HCT116 (cell line): ENCODE data around the gene GPR173. TPM values are rescaled to one million over a fixed set of nuclear protein-coding genes. Genes with fewer than 3 reads are reported as not detected.

Experiments
- ATAC-seq: fragments of 200-7000 bp; cut with Tn5 transposase; 2 replicates; pipeline ENCODE4 v1.9.1; 2020; ENCODE audit warnings: mild to moderate bottlenecking, moderate library complexity
- BruUV-seq: library from RNA; stranded (reverse); fragments of 400-500 nt; replicated peaks from 2 replicates; lab custom pipeline; 2021; lab: Mats Ljungman, UMichigan
- CTCF ChIA-PET: fragments of 300-600 bp; sonication (Branson Sonifier 250); formaldehyde crosslinking; loops from one replicate; lab custom pipeline; 2021; ENCODE audit warnings: antibody characterized with exemption; lab: Charles Lee
- POLR2A ChIA-PET: fragments of 300-600, 350-600 bp; sonication (Branson Sonifier 250); formaldehyde crosslinking; loops from one replicate; lab custom pipeline; 2021; ENCODE audit warnings: antibody characterized with exemption; lab: Charles Lee
- RAD21 ChIA-PET, 2 experiments: fragments of 300-600 bp; sonication (Branson Sonifier 250); formaldehyde crosslinking; loops; one replicate each; lab custom pipeline; 2023; ENCODE audit warnings: low total read pairs in 2 of 2; ENCODE audit not compliant: uncharacterized antibody in 2 of 2, unreplicated experiment in 2 of 2, low non-redundant PET in 1 of 2; lab: Charles Lee
- DNase-seq: peaks from one replicate; pipeline ENCODE4 v3.0.0-alpha.2; 2010; ENCODE audit warnings: low read depth, low spot score
- H2AFZ ChIP-seq: fragments of 200-600 bp; shearing (Covaris generic), sonication (generic); 2 replicates; pipeline ENCODE4 v1.6.1; 2017; ENCODE audit warnings: low read depth, mixed run types, mixed read lengths, antibody characterized with exemption, low read length; ENCODE audit not compliant: poor library complexity, severe bottlenecking
- H3K27ac ChIP-seq: 2 replicates; pipeline ENCODE4 v1.5.1; 2012; ENCODE audit warnings: low read depth, low read length
- H3K27me3 ChIP-seq: fragments of 200-600 bp; sonication (generic); 2 replicates; pipeline ENCODE4 v1.6.1; 2016; ENCODE audit warnings: mixed run types, low read length, mixed read lengths; ENCODE audit not compliant: insufficient read depth
- H3K36me3 ChIP-seq, 2 experiments: fragments of 200-500 bp in 1 of 2; fragments of 200-600 bp in 1 of 2; sonication (Bioruptor generic) in 1 of 2; sonication (generic) in 1 of 2; 2 replicates each; pipeline versions ENCODE4 v1.5.1 to v1.6.1; 2014 to 2016; ENCODE audit warnings: low read length in 2 of 2, inconsistent platforms in 1 of 2, mixed read lengths in 1 of 2, mixed run types in 1 of 2; ENCODE audit not compliant: insufficient read depth in 2 of 2, control insufficient read depth in 1 of 2
- H3K4me1 ChIP-seq, 2 experiments: fragments of 200-600 bp in 1 of 2; sonication (generic) in 1 of 2; 2 replicates each; pipeline versions ENCODE4 v1.5.1 to v1.6.1; 2012 to 2017; ENCODE audit warnings: low read length in 2 of 2, inconsistent platforms in 1 of 2, mild to moderate bottlenecking in 1 of 2, mixed read lengths in 1 of 2, mixed run types in 1 of 2, moderate library complexity in 1 of 2; ENCODE audit not compliant: insufficient read depth in 2 of 2, control insufficient read depth in 1 of 2
- H3K4me2 ChIP-seq: fragments of 200-600 bp; sonication (generic); 2 replicates; pipeline ENCODE4 v1.6.1; 2017; ENCODE audit warnings: mixed run types, low read length, mixed read lengths
- H3K4me3 ChIP-seq, 2 experiments: fragments of 200-600 bp in 1 of 2; sonication (generic) in 1 of 2; replicated peaks in 1 of 2; 2 replicates each; pipeline ENCODE4 v1.5.1; 2011 to 2016; ENCODE audit warnings: low read length in 2 of 2, control low read depth in 1 of 2, low read depth in 1 of 2, mild to moderate bottlenecking in 1 of 2, mixed read lengths in 1 of 2, mixed run types in 1 of 2
- H3K79me2 ChIP-seq: fragments of 200-600 bp; sonication (generic); 2 replicates; pipeline ENCODE4 v1.6.1; 2017; ENCODE audit warnings: mild to moderate bottlenecking, mixed run types, low read length, moderate library complexity, mixed read lengths; ENCODE audit not compliant: insufficient read depth
- H3K9ac ChIP-seq: fragments of 200-600 bp; sonication (generic); 2 replicates; pipeline ENCODE4 v1.6.1; 2016; ENCODE audit warnings: low read length, mixed read lengths
- H3K9me2 ChIP-seq: fragments of 200-600 bp; sonication (generic), shearing (Covaris generic); 2 replicates; pipeline ENCODE4 v1.6.1; 2017; ENCODE audit warnings: mixed run types, mild to moderate bottlenecking, moderate library complexity; ENCODE audit not compliant: insufficient read depth
- H3K9me3 ChIP-seq, 2 experiments: fragments of 200-500 bp in 1 of 2; fragments of 200-600 bp in 1 of 2; sonication (Bioruptor generic) in 1 of 2; sonication (generic) in 1 of 2; 2 replicates each; pipeline ENCODE4 v1.6.1; 2014 to 2017; ENCODE audit warnings: low read length in 2 of 2, mixed read lengths in 2 of 2, inconsistent platforms in 1 of 2, low read depth in 1 of 2, mild to moderate bottlenecking in 1 of 2, mixed run types in 1 of 2, moderate library complexity in 1 of 2; ENCODE audit not compliant: control insufficient read depth in 1 of 2, insufficient read depth in 1 of 2
- H4K20me1 ChIP-seq: fragments of 200-600 bp; sonication (generic), shearing (Covaris generic); 2 replicates; pipeline ENCODE4 v1.6.1; 2017; ENCODE audit warnings: mixed run types, mild to moderate bottlenecking, moderate library complexity; ENCODE audit not compliant: insufficient read depth
- CBX3 ChIP-seq: IDR thresholded peaks from 2 replicates; pipeline ENCODE4 v1.6.1; 2012; ENCODE audit warnings: low read depth
- CEBPB ChIP-seq: IDR thresholded peaks from 2 replicates; pipeline ENCODE4 v1.6.1; 2012; ENCODE audit warnings: low read depth
- EGR1 ChIP-seq: IDR thresholded peaks from 2 replicates; pipeline ENCODE4 v1.6.1; 2012; ENCODE audit warnings: low read depth
- ELF1 ChIP-seq: IDR thresholded peaks from 2 replicates; pipeline ENCODE4 v1.6.1; 2012; ENCODE audit warnings: low read depth, borderline replicate concordance
- EZH2 ChIP-seq: fragments of 200-600 bp; sonication (generic); IDR thresholded peaks from 2 replicates; pipeline ENCODE4 v1.6.1; 2017; ENCODE audit warnings: antibody characterized with exemption, mixed run types
- EZH2phosphoT487 ChIP-seq: fragments of 200-600 bp; IDR thresholded peaks from 2 replicates; pipeline ENCODE4 v1.6.1; 2018; ENCODE audit warnings: antibody characterized with exemption, borderline replicate concordance
- FOSL1 ChIP-seq: IDR thresholded peaks from 2 replicates; pipeline ENCODE4 v1.6.1; 2012; ENCODE audit warnings: low read depth
- JUND ChIP-seq: IDR thresholded peaks from 2 replicates; pipeline ENCODE4 v1.6.1; 2012
- POLR2A ChIP-seq: IDR thresholded peaks from 2 replicates; pipeline ENCODE4 v1.7.0; 2011; ENCODE audit warnings: borderline replicate concordance; ENCODE audit not compliant: insufficient read depth, insufficient read length; ENCODE audit errors: extremely low read depth
- RAD21 ChIP-seq: IDR thresholded peaks from 2 replicates; pipeline ENCODE4 v1.6.1; 2012; ENCODE audit warnings: low read depth, mild to moderate bottlenecking
- SIN3A ChIP-seq: IDR thresholded peaks from 2 replicates; pipeline ENCODE4 v1.6.1; 2012; ENCODE audit warnings: low read depth
- SP1 ChIP-seq: IDR thresholded peaks from 2 replicates; pipeline ENCODE4 v1.6.1; 2012; ENCODE audit warnings: low read depth
- TCF7L2 ChIP-seq: IDR thresholded peaks from 2 replicates; pipeline ENCODE4 v1.7.0; 2011; ENCODE audit warnings: borderline replicate concordance, inconsistent platforms; ENCODE audit not compliant: insufficient read depth, insufficient read length; ENCODE audit errors: extremely low read depth
- YY1 ChIP-seq: IDR thresholded peaks from 2 replicates; pipeline ENCODE4 v1.6.1; 2011; ENCODE audit warnings: low read length, low read depth, moderate library complexity, mild to moderate bottlenecking; ENCODE audit not compliant: insufficient replicate concordance; ENCODE audit errors: extremely low read depth
- ZFX ChIP-seq: fragments of 450-650 bp; IDR thresholded peaks from 2 replicates; pipeline ENCODE4 v1.6.1; 2017
- ZNF274 ChIP-seq: fragments of 200-500 bp; sonication (Bioruptor generic); IDR thresholded peaks from 2 replicates; pipeline ENCODE4 v1.6.1; 2014; ENCODE audit warnings: mild to moderate bottlenecking, low read depth, low read length, inconsistent platforms
- intact Hi-C: fragments of 100-400 bp; cut with micrococcal nuclease; formaldehyde crosslinking; loops from 2 replicates; pipeline ENCODE4 v1.10.0; 2022
- total RNA-seq: library from RNA; stranded (reverse); gene quantifications from one replicate; pipeline ENCODE4 v1.2.1, GENCODE V29; 2021; ENCODE audit not compliant: unreplicated experiment
- TF ChIP-seq, protein P1 (sequence below): IDR thresholded peaks from 2 replicates; pipeline ENCODE4 v1.6.1; 2011; ENCODE audit warnings: mild to moderate bottlenecking, low read length, moderate library complexity; ENCODE audit not compliant: insufficient replicate concordance; ENCODE audit errors: extremely low read depth
- TF ChIP-seq, protein P2 (sequence below): IDR thresholded peaks from 2 replicates; pipeline ENCODE4 v1.6.1; 2012

GPR173 gene
- total RNA-seq, 1 experiment from 2014 or later, result 3.4 TPM

DNA sequence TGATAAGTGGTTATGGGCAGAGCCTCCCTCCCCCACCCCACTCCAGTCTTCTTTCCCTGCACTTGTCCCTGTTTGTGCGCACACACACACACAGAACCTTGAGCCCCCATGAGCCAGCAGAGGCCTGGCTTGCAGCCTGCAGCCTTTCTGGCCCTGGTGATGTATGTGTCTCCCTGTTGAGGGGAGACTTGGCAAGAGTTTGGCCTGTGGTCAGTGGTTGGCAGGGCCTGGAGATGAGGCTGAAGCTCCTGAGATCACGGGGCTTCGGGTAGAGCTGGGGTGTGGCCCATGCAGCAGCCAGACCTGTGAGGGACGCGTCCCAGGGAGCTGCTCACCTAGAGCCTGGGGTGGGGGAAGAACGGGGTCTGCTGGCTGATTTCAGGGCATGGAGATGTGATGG is 2.3 kb downstream of the GPR173 start:
- intact Hi-C loops, result no loop called here
- no peak overlapping the region for H2AFZ ChIP-seq
- TF ChIP-seq EGR1 (no peak), ZFX (no peak), JUND (no peak), EZH2 (no peak), RAD21 (no peak), SP1 (no peak), TCF7L2 (no peak)
- TF ChIP-seq, all 23 proteins: peak for 0
- no peak for ATAC-seq
- POLR2A ChIA-PET, result no interaction called here
- no peaks in the 10 kb centered on the region for H3K27me3 ChIP-seq
- BruUV-seq, result TSS peak; percentile 37
- H3K9me3 ChIP-seq, result no peaks in the 10 kb centered on the region
- H3K9ac ChIP-seq, result no peak overlapping the region
- H3K27ac ChIP-seq, result no peak overlapping the region
- H3K4me3 ChIP-seq, result no peak overlapping the region
- H3K36me3 ChIP-seq, result no peaks in the 10 kb centered on the region
- H4K20me1 ChIP-seq, result no peaks in the 10 kb centered on the region
- H3K4me2 ChIP-seq, result no peak overlapping the region
- peaks cover 6 to 8% of the 10 kb centered on the region in 2 experiments; a peak in 3 of 4 replicates for H3K4me1 ChIP-seq
- DNase-seq, result no peak
- H3K9me2 ChIP-seq, result no peaks in the 10 kb centered on the region
- RAD21 ChIA-PET, result no interaction called here
- CTCF ChIA-PET, result no interaction called here
- no peaks in the 10 kb centered on the region for H3K79me2 ChIP-seq

DNA sequence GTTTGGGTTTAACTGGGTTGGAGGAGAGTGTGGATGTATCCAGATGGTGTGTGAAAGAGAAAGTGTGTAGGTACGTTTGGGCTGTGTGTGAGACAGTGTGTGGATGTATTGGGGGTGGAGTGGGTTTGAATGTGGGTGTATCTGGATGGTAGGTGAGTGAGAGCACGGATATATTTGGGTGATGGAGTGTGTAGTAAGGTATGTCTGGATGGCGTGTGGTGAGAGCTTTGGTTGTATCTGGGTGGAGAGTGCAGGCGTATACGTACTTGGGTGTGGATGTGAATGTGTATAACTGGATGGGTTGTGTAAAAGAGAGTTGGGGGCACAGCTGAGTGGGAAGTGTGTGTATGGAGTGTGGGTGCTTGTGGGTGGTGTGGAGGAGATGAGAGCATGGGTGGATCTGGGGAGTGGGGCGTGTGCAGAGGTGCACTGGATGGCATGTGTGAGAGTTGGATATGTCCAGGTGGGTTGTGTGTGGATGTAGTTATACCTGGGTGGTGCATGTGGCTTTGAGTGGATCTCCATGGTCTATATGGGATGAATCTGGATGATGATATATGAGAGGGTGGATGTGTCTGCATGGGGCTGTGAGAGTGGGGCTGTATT is 6.8 kb downstream of the GPR173 start:
- no peaks in the 10 kb centered on the region for H3K36me3 ChIP-seq
- no TSS peak for BruUV-seq
- TF ChIP-seq YY1 (no peak), CEBPB (no peak), EZH2phosphoT487 (no peak), CBX3 (no peak), SIN3A (no peak), RAD21 (no peak), EZH2 (no peak), SP1 (no peak), FOSL1 (no peak), POLR2A (no peak), ZFX (no peak), JUND (no peak), ZNF274 (no peak), ELF1 (no peak), TCF7L2 (no peak)
- TF ChIP-seq, protein P1, sequence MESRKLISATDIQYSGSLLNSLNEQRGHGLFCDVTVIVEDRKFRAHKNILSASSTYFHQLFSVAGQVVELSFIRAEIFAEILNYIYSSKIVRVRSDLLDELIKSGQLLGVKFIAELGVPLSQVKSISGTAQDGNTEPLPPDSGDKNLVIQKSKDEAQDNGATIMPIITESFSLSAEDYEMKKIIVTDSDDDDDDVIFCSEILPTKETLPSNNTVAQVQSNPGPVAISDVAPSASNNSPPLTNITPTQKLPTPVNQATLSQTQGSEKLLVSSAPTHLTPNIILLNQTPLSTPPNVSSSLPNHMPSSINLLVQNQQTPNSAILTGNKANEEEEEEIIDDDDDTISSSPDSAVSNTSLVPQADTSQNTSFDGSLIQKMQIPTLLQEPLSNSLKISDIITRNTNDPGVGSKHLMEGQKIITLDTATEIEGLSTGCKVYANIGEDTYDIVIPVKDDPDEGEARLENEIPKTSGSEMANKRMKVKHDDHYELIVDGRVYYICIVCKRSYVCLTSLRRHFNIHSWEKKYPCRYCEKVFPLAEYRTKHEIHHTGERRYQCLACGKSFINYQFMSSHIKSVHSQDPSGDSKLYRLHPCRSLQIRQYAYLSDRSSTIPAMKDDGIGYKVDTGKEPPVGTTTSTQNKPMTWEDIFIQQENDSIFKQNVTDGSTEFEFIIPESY, result no peak
- TF ChIP-seq, protein P2, sequence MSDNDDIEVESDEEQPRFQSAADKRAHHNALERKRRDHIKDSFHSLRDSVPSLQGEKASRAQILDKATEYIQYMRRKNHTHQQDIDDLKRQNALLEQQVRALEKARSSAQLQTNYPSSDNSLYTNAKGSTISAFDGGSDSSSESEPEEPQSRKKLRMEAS, result no peak
- H3K9me2 ChIP-seq, result no peaks in the 10 kb centered on the region
- H3K79me2 ChIP-seq, result no peaks in the 10 kb centered on the region
- ChIA-PET POLR2A (no interaction called here), CTCF (no interaction called here), RAD21 (no interaction called here)
- no peaks in the 10 kb centered on the region for H3K27me3 ChIP-seq
- H3K4me2 ChIP-seq, result no peak overlapping the region
- no peak overlapping the region for H3K27ac ChIP-seq
- no peaks in the 10 kb centered on the region for H3K9me3 ChIP-seq
- DNase-seq (no peak), ATAC-seq (no peak)
- H4K20me1 ChIP-seq, result no peaks in the 10 kb centered on the region
- H3K9ac ChIP-seq, result no peak overlapping the region
- no peak overlapping the region for H2AFZ ChIP-seq
- intact Hi-C loops, result no loop called here
- peaks cover 0 to 8% of the 10 kb centered on the region in 2 experiments; a peak in 1 of 4 replicates for H3K4me1 ChIP-seq
- H3K4me3 ChIP-seq, result no peak overlapping the region
